Measurements from ENCODE around the gene NMRK2.

- TF ChIP-seq EGR1 (IDR thresholded peaks at IDR 0.05) (no peak), MAX (IDR thresholded peaks at IDR 0.05) (no peak), TAF1 (IDR thresholded peaks at IDR 0.05; ENCODE audit: low read depth) (no peak), REST (IDR thresholded peaks at IDR 0.05; ENCODE audit: low read depth) (no peak), CEBPB (IDR thresholded peaks at IDR 0.05) (no peak), CREB1 (IDR thresholded peaks at IDR 0.05; ENCODE audit: low read depth) (no peak), RAD21 (IDR thresholded peaks at IDR 0.05; ENCODE audit: low read depth) (no peak), YY1 (IDR thresholded peaks at IDR 0.05; ENCODE audit: low read depth) (no peak), TCF12 (IDR thresholded peaks at IDR 0.05; ENCODE audit: low read depth) (no peak), TEAD4 (IDR thresholded peaks at IDR 0.05) (no peak), EP300 (IDR thresholded peaks at IDR 0.05; ENCODE audit: borderline replicate concordance) (no peak), FOXM1 (IDR thresholded peaks at IDR 0.05; ENCODE audit: borderline replicate concordance, low read depth) (no peak), NFIC (IDR thresholded peaks at IDR 0.05) (no peak)
Observed at GRCh38 chr19:3897936-3898335, 34.9 kb upstream of the NMRK2 start.

All from Ishikawa (cell line).